K562 (cell line): ENCODE measurements around the gene MYBPC3. TPM values are rescaled to one million over a fixed set of nuclear protein-coding genes. Genes with fewer than 3 reads are reported as not detected.

Experiments
- ATAC-seq: fragments of 200-7000 bp; cut with Tn5 transposase; 3 replicates; pipeline ENCODE4 v1.9.1; 2020; ENCODE audit warnings: moderate library complexity
- BruUV-seq: library from RNA; stranded (reverse); fragments of 400-500 nt; replicated peaks from 2 replicates; lab custom pipeline; 2021; lab: Mats Ljungman, UMichigan
- CTCF ChIA-PET: fragments of 300-600 bp; formaldehyde crosslinking; extraction: SDS; loops from one replicate; lab custom pipeline; 2021; ENCODE audit warnings: low intra/inter-chr PET ratio; lab: Yijun Ruan, JAX
- POLR2A ChIA-PET: fragments of 300-600, 350-650 bp; sonication (Branson Sonifier 250); formaldehyde crosslinking; extraction: SDS; loops from one replicate; lab custom pipeline; 2021; ENCODE audit warnings: antibody characterized with exemption, inconsistent platforms; lab: Yijun Ruan, JAX
- DNase-seq, 4 experiments: peaks; one replicate each; pipeline versions ENCODE4 v3.0.0 to v3.0.0-alpha.2; 2011 to 2018; ENCODE audit warnings: low spot score in 3 of 4, mixed read lengths in 3 of 4; ENCODE audit errors: extremely low read depth in 1 of 4
- FAIRE-seq: peaks from 2 replicates; lab custom pipeline; 2011; peaks lifted over from hg19 to GRCh38; lab: Jason Lieb, UNC
- H2AFZ ChIP-seq: 2 replicates; pipeline ENCODE4 v1.6.0; 2011; ENCODE audit warnings: low read depth, low read length, control low read depth, inconsistent platforms
- H3K27ac ChIP-seq: fragments of 200-600 bp; 3 replicates; pipeline ENCODE4 v1.8.0; 2011; ENCODE audit warnings: low read depth, mild to moderate bottlenecking, control low read depth, inconsistent platforms, low read length, moderate library complexity, mixed read lengths; ENCODE audit errors: extremely low read depth
- H3K27me3 ChIP-seq, 2 experiments: fragments of 300-600 bp in 1 of 2; 2 replicates in 1 of 2; 3 replicates in 1 of 2; pipeline versions ENCODE4 v1.6.0 to v1.8.0; 2011; ENCODE audit warnings: inconsistent platforms in 2 of 2, low read length in 2 of 2, mild to moderate bottlenecking in 1 of 2, mixed read lengths in 1 of 2, moderate library complexity in 1 of 2; ENCODE audit not compliant: control insufficient read depth in 2 of 2, insufficient read depth in 2 of 2
- H3K36me3 ChIP-seq: fragments of 300-600 bp; 3 replicates; pipeline ENCODE4 v1.8.0; 2011; ENCODE audit warnings: mild to moderate bottlenecking, low read length, inconsistent platforms; ENCODE audit not compliant: control insufficient read depth, insufficient read depth
- H3K4me1 ChIP-seq, 2 experiments: fragments of 200-600 bp in 1 of 2; replicated peaks in 1 of 2; 2 replicates in 1 of 2; 3 replicates in 1 of 2; pipeline versions ENCODE4 v1.5.1 to v1.8.0; 2011; ENCODE audit warnings: inconsistent platforms in 2 of 2, low read length in 2 of 2, mild to moderate bottlenecking in 1 of 2, mixed read lengths in 1 of 2, moderate library complexity in 1 of 2; ENCODE audit not compliant: control insufficient read depth in 2 of 2, insufficient read depth in 2 of 2
- H3K4me2 ChIP-seq: 2 replicates; pipeline ENCODE4 v1.6.1; 2011; ENCODE audit warnings: low read length, control low read depth, inconsistent platforms, mixed read lengths; ENCODE audit not compliant: insufficient read depth
- H3K4me3 ChIP-seq: fragments of 200-600 bp; sonication (generic), shearing (Covaris generic); 2 replicates; pipeline ENCODE4 v1.5.1; 2016; ENCODE audit warnings: control low read depth, inconsistent platforms
- H3K79me2 ChIP-seq: fragments of 200-600 bp; 3 replicates; pipeline ENCODE4 v1.8.0; 2011; ENCODE audit warnings: low read length, inconsistent platforms; ENCODE audit not compliant: control insufficient read depth, insufficient read depth
- H3K9ac ChIP-seq, 2 experiments: 2 replicates each; pipeline versions ENCODE4 v1.6.0 to v1.6.1; 2011; ENCODE audit warnings: low read depth in 2 of 2, low read length in 2 of 2, control low read depth in 1 of 2, inconsistent platforms in 1 of 2, mild to moderate bottlenecking in 1 of 2, mixed read lengths in 1 of 2; ENCODE audit not compliant: insufficient read depth in 1 of 2
- H3K9me1 ChIP-seq: one replicate; pipeline ENCODE4 v1.6.0; 2011; ENCODE audit warnings: inconsistent platforms, mild to moderate bottlenecking, low read length, moderate library complexity; ENCODE audit not compliant: control insufficient read depth, insufficient read depth
- H3K9me3 ChIP-seq: replicated peaks from 2 replicates; pipeline ENCODE4 v1.5.1; 2011; ENCODE audit warnings: low read depth, low read length, inconsistent platforms; ENCODE audit not compliant: control insufficient read depth, insufficient read depth
- H4K20me1 ChIP-seq: replicated peaks from 2 replicates; pipeline ENCODE4 v1.6.1; 2011; ENCODE audit warnings: low read length, inconsistent platforms, mixed read lengths; ENCODE audit not compliant: control insufficient read depth, insufficient read depth
- ELF4 ChIP-seq: fragments of 450-650 bp; formaldehyde crosslinking; IDR thresholded peaks from 2 replicates; pipeline ENCODE4 v1.4.0; 2022; ENCODE audit warnings: missing genetic modification characterization
- SNRNP70 ChIP-seq: fragments of 200-400 bp; formaldehyde crosslinking; optimal IDR thresholded peaks from 2 replicates; pipeline ENCODE3; 2017; ENCODE audit warnings: low read depth, low read length
- TAF15 ChIP-seq: fragments of 200-400 bp; formaldehyde crosslinking; IDR thresholded peaks from 2 replicates; pipeline ENCODE4 v1.6.1; 2017; ENCODE audit warnings: mild to moderate bottlenecking, low read depth, low read length, moderate library complexity
- ZFP1 ChIP-seq: fragments of 450-650 bp; formaldehyde crosslinking; IDR thresholded peaks from 2 replicates; pipeline ENCODE4 v1.4.0; 2020; ENCODE audit warnings: mild to moderate bottlenecking, mixed read lengths
- ZNF133 ChIP-seq: fragments of 250-450 bp; sonication (Bioruptor Pico); IDR thresholded peaks from 2 replicates; pipeline ENCODE4 v1.4.0; 2020; ENCODE audit warnings: mild to moderate bottlenecking
- WGBS: fragments of 100-300 bp; shearing (Covaris generic); methylation state at CpG from one replicate; pipeline ENCODE4 v1.1.6; 2016; ENCODE audit warnings: low coverage, mixed read lengths; ENCODE audit not compliant: insufficient coverage; ENCODE audit errors: missing lambda C conversion rate; 5-methylcytosine and 5-hydroxymethylcytosine counted together
- in situ Hi-C: fragments of 300-500 bp; cut with MboI; formaldehyde crosslinking; loops from 4 replicates; pipeline ENCODE4 v1.15.0; 2018; ENCODE audit warnings: inconsistent platforms, mixed read lengths
- intact Hi-C: fragments of 100-400 bp; cut with micrococcal nuclease; formaldehyde crosslinking; loops from 2 replicates; pipeline ENCODE4 v1.14.2; 2022
- polyA plus RNA-seq, 8 experiments: library from polyadenylated mRNA; depleted of rRNA in 4 of 8; stranded (reverse) in 5 of 8; unstranded in 3 of 8; fragments of >200 nt; fragmentation: Nextera tagmentation in 2 of 8; fragmentation: Illumina TruSeq in 1 of 8; extraction: Ambion mirVana in 2 of 8; extraction: Trizol in 1 of 8; gene quantifications; 2 replicates each; pipeline versions ENCODE4 v1.2.1 to v1.2.3, GENCODE V29; 2011 to 2014; ENCODE audit warnings: inconsistent platforms in 1 of 8, missing spikeins in 1 of 8
- total RNA-seq, 7 experiments: library from RNA; depleted of rRNA in 6 of 7; stranded (reverse); fragments of >200 nt in 6 of 7; fragmentation: Illumina TruSeq in 2 of 7; extraction: Trizol in 2 of 7; gene quantifications; 2 replicates each; pipeline versions ENCODE4 v1.2.1 to v1.2.3, GENCODE V29; 2011 to 2021; ENCODE audit warnings: low replicate concordance in 1 of 7
- TF ChIP-seq, protein P1 (sequence below): fragments of 450-650 bp; formaldehyde crosslinking; conservative IDR thresholded peaks from 2 replicates; pipeline ENCODE4 v1.4.0; 2022; ENCODE audit warnings: mild to moderate bottlenecking, missing genetic modification characterization
- TF ChIP-seq, protein P2 (sequence below): fragments of 250-450 bp; sonication (Bioruptor Pico); IDR thresholded peaks from 2 replicates; pipeline ENCODE4 v1.4.0; 2020; ENCODE audit warnings: mild to moderate bottlenecking, moderate library complexity, borderline replicate concordance
- TF ChIP-seq, protein P3 (sequence below): sonication (generic); formaldehyde crosslinking; IDR thresholded peaks from 2 replicates; pipeline ENCODE4 v1.8.1; 2023; ENCODE audit warnings: mild to moderate bottlenecking, missing genetic modification reagents, moderate library complexity

Gene MYBPC3
- total and polyA plus RNA-seq, 9 of the 15 experiments (the other 6 are each of a cell fraction or from before 2014, with no cell fraction given) = 0.01 TPM; not detected in 8

DNA sequence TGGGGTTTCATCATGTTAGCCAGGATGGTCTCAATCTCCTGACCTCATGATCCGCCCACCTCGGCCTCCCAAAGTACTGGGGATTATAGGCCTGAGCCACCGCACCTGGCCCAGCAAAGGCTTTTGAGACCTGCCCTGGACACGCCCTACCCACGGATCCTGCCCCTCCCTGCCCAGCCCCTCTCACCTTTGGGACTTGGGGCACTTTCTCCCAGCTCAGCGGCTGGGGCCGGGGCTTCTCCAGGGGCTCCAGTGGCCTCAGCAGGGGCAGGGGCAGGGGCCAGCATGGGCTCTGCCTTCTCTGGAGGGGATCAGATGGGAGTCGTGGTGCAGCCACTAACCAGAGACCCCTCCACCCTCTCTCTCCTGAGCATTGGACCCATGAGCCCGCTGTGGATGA lies 2.2 kb downstream of the MYBPC3 start:
- H3K4me2 ChIP-seq = no peak overlapping the region
- H3K9me1 ChIP-seq = no peaks in the 10 kb centered on the region
- H3K27me3 ChIP-seq = peaks cover 6 to 21% of the 10 kb centered on the region in 2 experiments; a peak in 4 of 5 replicates
- FAIRE-seq = no peak
- peaks cover 0 to 44% of the 10 kb centered on the region in 2 experiments; a peak in 2 of 5 replicates for H3K4me1 ChIP-seq
- intact Hi-C loops (loop anchor here (10.0 kb wide), 2 partner anchors 54 to 466 kb away; partner anchors contain the start of gene SLC39A13), in situ Hi-C loops (loop anchor here (10.0 kb wide), 1 partner anchor 466 kb away; no protein-coding TSS in a partner anchor)
- no peak for ATAC-seq
- WGBS = 60% methylated on average over 8 of the region's 9 CpGs
- ChIA-PET CTCF (no interaction called here), POLR2A (interaction anchor here (1.1 kb wide), 1 partner anchor 91 kb away, joined by 3 read pairs; no protein-coding TSS in a partner anchor)
- H2AFZ ChIP-seq = no peak overlapping the region
- 0 out of 4 replicates have a peak overlapping the region, but pooled peaks of 1 of the 2 experiments have one; percentile 54 for H3K9ac ChIP-seq
- no peak for DNase-seq
- H3K4me3 ChIP-seq = no peak overlapping the region
- H4K20me1 ChIP-seq = peaks cover 3% of the 10 kb centered on the region; the same call in 1 of the 2 replicates
- BruUV-seq = no TSS peak
- TF ChIP-seq TAF15 = no peak
- TF ChIP-seq, protein P1, sequence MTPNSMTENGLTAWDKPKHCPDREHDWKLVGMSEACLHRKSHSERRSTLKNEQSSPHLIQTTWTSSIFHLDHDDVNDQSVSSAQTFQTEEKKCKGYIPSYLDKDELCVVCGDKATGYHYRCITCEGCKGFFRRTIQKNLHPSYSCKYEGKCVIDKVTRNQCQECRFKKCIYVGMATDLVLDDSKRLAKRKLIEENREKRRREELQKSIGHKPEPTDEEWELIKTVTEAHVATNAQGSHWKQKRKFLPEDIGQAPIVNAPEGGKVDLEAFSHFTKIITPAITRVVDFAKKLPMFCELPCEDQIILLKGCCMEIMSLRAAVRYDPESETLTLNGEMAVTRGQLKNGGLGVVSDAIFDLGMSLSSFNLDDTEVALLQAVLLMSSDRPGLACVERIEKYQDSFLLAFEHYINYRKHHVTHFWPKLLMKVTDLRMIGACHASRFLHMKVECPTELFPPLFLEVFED (CRISPR knock-in tag) = no peak
- TF ChIP-seq, protein P2, sequence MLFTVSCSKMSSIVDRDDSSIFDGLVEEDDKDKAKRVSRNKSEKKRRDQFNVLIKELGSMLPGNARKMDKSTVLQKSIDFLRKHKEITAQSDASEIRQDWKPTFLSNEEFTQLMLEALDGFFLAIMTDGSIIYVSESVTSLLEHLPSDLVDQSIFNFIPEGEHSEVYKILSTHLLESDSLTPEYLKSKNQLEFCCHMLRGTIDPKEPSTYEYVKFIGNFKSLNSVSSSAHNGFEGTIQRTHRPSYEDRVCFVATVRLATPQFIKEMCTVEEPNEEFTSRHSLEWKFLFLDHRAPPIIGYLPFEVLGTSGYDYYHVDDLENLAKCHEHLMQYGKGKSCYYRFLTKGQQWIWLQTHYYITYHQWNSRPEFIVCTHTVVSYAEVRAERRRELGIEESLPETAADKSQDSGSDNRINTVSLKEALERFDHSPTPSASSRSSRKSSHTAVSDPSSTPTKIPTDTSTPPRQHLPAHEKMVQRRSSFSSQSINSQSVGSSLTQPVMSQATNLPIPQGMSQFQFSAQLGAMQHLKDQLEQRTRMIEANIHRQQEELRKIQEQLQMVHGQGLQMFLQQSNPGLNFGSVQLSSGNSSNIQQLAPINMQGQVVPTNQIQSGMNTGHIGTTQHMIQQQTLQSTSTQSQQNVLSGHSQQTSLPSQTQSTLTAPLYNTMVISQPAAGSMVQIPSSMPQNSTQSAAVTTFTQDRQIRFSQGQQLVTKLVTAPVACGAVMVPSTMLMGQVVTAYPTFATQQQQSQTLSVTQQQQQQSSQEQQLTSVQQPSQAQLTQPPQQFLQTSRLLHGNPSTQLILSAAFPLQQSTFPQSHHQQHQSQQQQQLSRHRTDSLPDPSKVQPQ (CRISPR knock-in tag) = no peak
- TF ChIP-seq SNRNP70 = no peak
- TF ChIP-seq ZNF133 (CRISPR knock-in tag) = no peak
- TF ChIP-seq ELF4 (CRISPR knock-in tag) = no peak
- TF ChIP-seq, protein P3, sequence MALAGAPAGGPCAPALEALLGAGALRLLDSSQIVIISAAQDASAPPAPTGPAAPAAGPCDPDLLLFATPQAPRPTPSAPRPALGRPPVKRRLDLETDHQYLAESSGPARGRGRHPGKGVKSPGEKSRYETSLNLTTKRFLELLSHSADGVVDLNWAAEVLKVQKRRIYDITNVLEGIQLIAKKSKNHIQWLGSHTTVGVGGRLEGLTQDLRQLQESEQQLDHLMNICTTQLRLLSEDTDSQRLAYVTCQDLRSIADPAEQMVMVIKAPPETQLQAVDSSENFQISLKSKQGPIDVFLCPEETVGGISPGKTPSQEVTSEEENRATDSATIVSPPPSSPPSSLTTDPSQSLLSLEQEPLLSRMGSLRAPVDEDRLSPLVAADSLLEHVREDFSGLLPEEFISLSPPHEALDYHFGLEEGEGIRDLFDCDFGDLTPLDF = no peak
- TF ChIP-seq ZFP1 (CRISPR knock-in tag) = no peak
- no peaks in the 10 kb centered on the region; the same call in 1 of the 2 replicates for H3K9me3 ChIP-seq
- no peaks in the 10 kb centered on the region for H3K36me3 ChIP-seq
- no peak overlapping the region for H3K27ac ChIP-seq
- no peaks in the 10 kb centered on the region for H3K79me2 ChIP-seq
